ENCODE data around the gene CDC42BPA.

The CDC42BPA gene

GRCh38 chr1:227068883-227069282 is 249.4 kb downstream of the CDC42BPA start:
- no peaks in the 10 kb centered on the region for H3K9me3 ChIP-seq (ENCODE audit: low read length)
- H3K27me3 ChIP-seq (ENCODE audit: control insufficient read depth in 1 of 2, insufficient read depth in 2 of 2, low read length in 2 of 2), result no peaks in the 10 kb centered on the region
- H3K36me3 ChIP-seq (ENCODE audit: insufficient read depth, low read length), result peaks cover 8% of the 10 kb centered on the region
- no peaks in the 10 kb centered on the region for H3K4me1 ChIP-seq (ENCODE audit: insufficient read depth, low read length)
- no peak overlapping the region for H3K27ac ChIP-seq (ENCODE audit: low read depth, low read length)
- H3K9ac ChIP-seq (ENCODE audit: low read length), result no peak overlapping the region
- H3K4me3 ChIP-seq (ENCODE audit: low read depth in 1 of 2, low read length in 2 of 2), result no peak overlapping the region

- H3K36me3 ChIP-seq (ENCODE audit: insufficient read depth, low read length), result peaks cover 3% of the 10 kb centered on the region
- H3K9ac ChIP-seq (ENCODE audit: low read length), result no peak overlapping the region
- H3K9me3 ChIP-seq (ENCODE audit: low read length), result no peaks in the 10 kb centered on the region
- no peaks in the 10 kb centered on the region for H3K4me1 ChIP-seq (ENCODE audit: insufficient read depth, low read length)
- no peaks in the 10 kb centered on the region for H3K27me3 ChIP-seq (ENCODE audit: control insufficient read depth in 1 of 2, insufficient read depth in 2 of 2, low read length in 2 of 2)
- no peak overlapping the region for H3K4me3 ChIP-seq (ENCODE audit: low read depth in 1 of 2, low read length in 2 of 2)
- H3K27ac ChIP-seq (ENCODE audit: low read depth, low read length), result no peak overlapping the region
These were observed 251.3 kb downstream of the CDC42BPA start for GRCh38 chr1:227066999-227067398.

GRCh38 chr1:227065311-227065710 is 253.0 kb downstream of the CDC42BPA start:
- Histone ChIP-seq H3K27me3 (ENCODE audit: control insufficient read depth in 1 of 2, insufficient read depth in 2 of 2, low read length in 2 of 2) (no peaks in the 10 kb centered on the region), H3K9me3 (ENCODE audit: low read length) (no peaks in the 10 kb centered on the region), H3K4me3 (ENCODE audit: low read depth in 1 of 2, low read length in 2 of 2) (no peak overlapping the region), H3K4me1 (ENCODE audit: insufficient read depth, low read length) (no peaks in the 10 kb centered on the region), H3K36me3 (ENCODE audit: insufficient read depth, low read length) (no peaks in the 10 kb centered on the region), H3K9ac (ENCODE audit: low read length) (no peak overlapping the region), H3K27ac (ENCODE audit: low read depth, low read length) (no peak overlapping the region)

- no peaks in the 10 kb centered on the region for H3K4me1 ChIP-seq (ENCODE audit: insufficient read depth, low read length)
- no peaks in the 10 kb centered on the region for H3K27me3 ChIP-seq (ENCODE audit: control insufficient read depth in 1 of 2, insufficient read depth in 2 of 2, low read length in 2 of 2)
- H3K9ac ChIP-seq (ENCODE audit: low read length), result no peak overlapping the region
- peaks cover 6% of the 10 kb centered on the region for H3K36me3 ChIP-seq (ENCODE audit: insufficient read depth, low read length)
- H3K4me3 ChIP-seq (ENCODE audit: low read depth in 1 of 2, low read length in 2 of 2), result no peak overlapping the region
- no peak overlapping the region for H3K27ac ChIP-seq (ENCODE audit: low read depth, low read length)
- no peaks in the 10 kb centered on the region for H3K9me3 ChIP-seq (ENCODE audit: low read length)
These were observed 256.0 kb downstream of the CDC42BPA start for GRCh38 chr1:227062306-227062705.

- peaks cover 6% of the 10 kb centered on the region for H3K36me3 ChIP-seq (ENCODE audit: insufficient read depth, low read length)
- no peak overlapping the region for H3K27ac ChIP-seq (ENCODE audit: low read depth, low read length)
- H3K9me3 ChIP-seq (ENCODE audit: low read length), result no peaks in the 10 kb centered on the region
- no peaks in the 10 kb centered on the region for H3K4me1 ChIP-seq (ENCODE audit: insufficient read depth, low read length)
- H3K27me3 ChIP-seq (ENCODE audit: control insufficient read depth in 1 of 2, insufficient read depth in 2 of 2, low read length in 2 of 2), result no peaks in the 10 kb centered on the region
- H3K9ac ChIP-seq (ENCODE audit: low read length), result no peak overlapping the region
- no peak overlapping the region for H3K4me3 ChIP-seq (ENCODE audit: low read depth in 1 of 2, low read length in 2 of 2)
These were observed 259.2 kb downstream of the CDC42BPA start for GRCh38 chr1:227059076-227059475.

- H3K27ac ChIP-seq (ENCODE audit: low read depth, low read length), result no peak overlapping the region
- H3K36me3 ChIP-seq (ENCODE audit: insufficient read depth, low read length), result peaks cover 6% of the 10 kb centered on the region
- H3K9me3 ChIP-seq (ENCODE audit: low read length), result no peaks in the 10 kb centered on the region
- H3K9ac ChIP-seq (ENCODE audit: low read length), result no peak overlapping the region
- no peaks in the 10 kb centered on the region for H3K27me3 ChIP-seq (ENCODE audit: control insufficient read depth in 1 of 2, insufficient read depth in 2 of 2, low read length in 2 of 2)
- no peaks in the 10 kb centered on the region for H3K4me1 ChIP-seq (ENCODE audit: insufficient read depth, low read length)
- no peak overlapping the region for H3K4me3 ChIP-seq (ENCODE audit: low read depth in 1 of 2, low read length in 2 of 2)
These were observed 260.0 kb downstream of the CDC42BPA start for GRCh38 chr1:227058321-227058751.

GRCh38 chr1:227049253-227049652 is 269.0 kb downstream of the CDC42BPA start:
- Histone ChIP-seq H3K27me3 (ENCODE audit: control insufficient read depth in 1 of 2, insufficient read depth in 2 of 2, low read length in 2 of 2) (no peaks in the 10 kb centered on the region), H3K27ac (ENCODE audit: low read depth, low read length) (no peak overlapping the region), H3K4me1 (ENCODE audit: insufficient read depth, low read length) (no peaks in the 10 kb centered on the region), H3K9ac (ENCODE audit: low read length) (no peak overlapping the region), H3K36me3 (ENCODE audit: insufficient read depth, low read length) (peaks cover 4% of the 10 kb centered on the region), H3K9me3 (ENCODE audit: low read length) (no peaks in the 10 kb centered on the region), H3K4me3 (ENCODE audit: low read depth in 1 of 2, low read length in 2 of 2) (no peak overlapping the region)

- Histone ChIP-seq H3K9me3 (ENCODE audit: low read length) (no peaks in the 10 kb centered on the region), H3K4me3 (ENCODE audit: low read depth in 1 of 2, low read length in 2 of 2) (no peak overlapping the region), H3K27me3 (ENCODE audit: control insufficient read depth in 1 of 2, insufficient read depth in 2 of 2, low read length in 2 of 2) (no peaks in the 10 kb centered on the region), H3K27ac (ENCODE audit: low read depth, low read length) (no peak overlapping the region), H3K9ac (ENCODE audit: low read length) (no peak overlapping the region), H3K36me3 (ENCODE audit: insufficient read depth, low read length) (peaks cover 8% of the 10 kb centered on the region), H3K4me1 (ENCODE audit: insufficient read depth, low read length) (no peaks in the 10 kb centered on the region)
These were observed 274.5 kb downstream of the CDC42BPA start for GRCh38 chr1:227043755-227044154.

GRCh38 chr1:227042292-227042691 is 276.0 kb downstream of the CDC42BPA start:
- no peaks in the 10 kb centered on the region for H3K27me3 ChIP-seq (ENCODE audit: control insufficient read depth in 1 of 2, insufficient read depth in 2 of 2, low read length in 2 of 2)
- no peaks in the 10 kb centered on the region for H3K4me1 ChIP-seq (ENCODE audit: insufficient read depth, low read length)
- no peak overlapping the region for H3K4me3 ChIP-seq (ENCODE audit: low read depth in 1 of 2, low read length in 2 of 2)
- H3K27ac ChIP-seq (ENCODE audit: low read depth, low read length), result no peak overlapping the region
- no peak overlapping the region for H3K9ac ChIP-seq (ENCODE audit: low read length)
- H3K36me3 ChIP-seq (ENCODE audit: insufficient read depth, low read length), result peaks cover 7% of the 10 kb centered on the region
- H3K9me3 ChIP-seq (ENCODE audit: low read length), result no peaks in the 10 kb centered on the region

- Histone ChIP-seq H3K9me3 (ENCODE audit: low read length) (no peaks in the 10 kb centered on the region), H3K4me1 (ENCODE audit: insufficient read depth, low read length) (no peaks in the 10 kb centered on the region)
These were observed 279.9 kb downstream of the CDC42BPA start for GRCh38 chr1:227038401-227038800.

GRCh38 chr1:227037121-227037520 is 281.2 kb downstream of the CDC42BPA start:
- Histone ChIP-seq H3K4me3 (ENCODE audit: low read depth in 1 of 2, low read length in 2 of 2) (no peak overlapping the region), H3K4me1 (ENCODE audit: insufficient read depth, low read length) (no peaks in the 10 kb centered on the region), H3K27ac (ENCODE audit: low read depth, low read length) (no peak overlapping the region), H3K27me3 (ENCODE audit: control insufficient read depth in 1 of 2, insufficient read depth in 2 of 2, low read length in 2 of 2) (no peaks in the 10 kb centered on the region), H3K36me3 (ENCODE audit: insufficient read depth, low read length) (peaks cover 27% of the 10 kb centered on the region), H3K9me3 (ENCODE audit: low read length) (no peaks in the 10 kb centered on the region), H3K9ac (ENCODE audit: low read length) (no peak overlapping the region)

More at GRCh38 chr1:227038401-227038800, 279.9 kb downstream of the CDC42BPA start:
- Histone ChIP-seq H3K27me3 (ENCODE audit: control insufficient read depth in 1 of 2, insufficient read depth in 2 of 2, low read length in 2 of 2) (no peaks in the 10 kb centered on the region), H3K9ac (ENCODE audit: low read length) (no peak overlapping the region), H3K4me3 (ENCODE audit: low read depth in 1 of 2, low read length in 2 of 2) (no peak overlapping the region), H3K36me3 (ENCODE audit: insufficient read depth, low read length) (peaks cover 19% of the 10 kb centered on the region), H3K27ac (ENCODE audit: low read depth, low read length) (no peak overlapping the region)

- no peaks in the 10 kb centered on the region for H3K4me1 ChIP-seq (ENCODE audit: insufficient read depth, low read length)
- H3K36me3 ChIP-seq (ENCODE audit: insufficient read depth, low read length), result peaks cover 27% of the 10 kb centered on the region
These were observed 283.0 kb downstream of the CDC42BPA start for GRCh38 chr1:227035316-227035715.

More at GRCh38 chr1:227035316-227035715, 283.0 kb downstream of the CDC42BPA start:
- no peak overlapping the region for H3K4me3 ChIP-seq (ENCODE audit: low read depth in 1 of 2, low read length in 2 of 2)
- H3K27me3 ChIP-seq (ENCODE audit: control insufficient read depth in 1 of 2, insufficient read depth in 2 of 2, low read length in 2 of 2), result no peaks in the 10 kb centered on the region
- no peak overlapping the region for H3K27ac ChIP-seq (ENCODE audit: low read depth, low read length)
- no peaks in the 10 kb centered on the region for H3K9me3 ChIP-seq (ENCODE audit: low read length)
- H3K9ac ChIP-seq (ENCODE audit: low read length), result no peak overlapping the region
